ENCODE results near the gene TGM2. TPM values are rescaled to one million over a fixed set of nuclear protein-coding genes. Genes with fewer than 3 reads are reported as not detected.

Gene TGM2
- total RNA-seq, 2 donors from 2014 or later, result 0.27 to 0.37 TPM

DNA sequence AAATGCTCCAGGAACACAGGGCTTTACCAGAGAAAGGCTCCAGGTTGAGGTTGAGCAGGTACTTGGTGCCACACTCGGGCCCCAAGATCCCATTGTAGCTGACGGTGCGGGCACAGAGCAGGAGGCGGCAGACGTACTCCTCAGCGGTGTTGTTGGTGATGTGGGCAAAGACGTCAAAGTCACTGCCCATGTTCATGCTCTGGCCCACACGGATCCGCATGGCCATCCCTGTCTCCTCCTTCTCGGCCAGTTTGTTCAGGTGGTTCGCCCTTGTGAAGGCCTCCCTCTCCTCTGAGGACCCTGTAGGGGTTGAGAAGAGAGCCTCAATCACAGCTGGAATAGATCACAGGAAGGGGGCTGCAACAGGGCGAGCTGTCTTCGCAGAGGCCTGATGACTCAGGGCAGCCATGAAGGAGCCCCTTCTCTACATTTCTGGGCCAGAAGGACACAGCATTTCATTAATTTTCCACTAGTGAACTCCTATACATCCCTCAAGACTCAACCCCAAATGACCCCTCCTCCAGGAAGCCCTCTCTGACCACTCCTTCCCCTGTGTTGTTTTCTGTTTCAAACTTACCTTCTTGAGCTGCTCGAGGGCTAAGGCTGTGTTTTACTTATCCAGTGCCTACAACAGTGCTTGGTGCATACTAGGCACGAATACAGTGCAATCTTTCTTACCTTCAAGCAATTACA lies 26.8 kb downstream of the TGM2 start:
- H3K27ac ChIP-seq (ENCODE audit: low read depth, low read length), result no peak overlapping the region
- TF ChIP-seq, protein P1, sequence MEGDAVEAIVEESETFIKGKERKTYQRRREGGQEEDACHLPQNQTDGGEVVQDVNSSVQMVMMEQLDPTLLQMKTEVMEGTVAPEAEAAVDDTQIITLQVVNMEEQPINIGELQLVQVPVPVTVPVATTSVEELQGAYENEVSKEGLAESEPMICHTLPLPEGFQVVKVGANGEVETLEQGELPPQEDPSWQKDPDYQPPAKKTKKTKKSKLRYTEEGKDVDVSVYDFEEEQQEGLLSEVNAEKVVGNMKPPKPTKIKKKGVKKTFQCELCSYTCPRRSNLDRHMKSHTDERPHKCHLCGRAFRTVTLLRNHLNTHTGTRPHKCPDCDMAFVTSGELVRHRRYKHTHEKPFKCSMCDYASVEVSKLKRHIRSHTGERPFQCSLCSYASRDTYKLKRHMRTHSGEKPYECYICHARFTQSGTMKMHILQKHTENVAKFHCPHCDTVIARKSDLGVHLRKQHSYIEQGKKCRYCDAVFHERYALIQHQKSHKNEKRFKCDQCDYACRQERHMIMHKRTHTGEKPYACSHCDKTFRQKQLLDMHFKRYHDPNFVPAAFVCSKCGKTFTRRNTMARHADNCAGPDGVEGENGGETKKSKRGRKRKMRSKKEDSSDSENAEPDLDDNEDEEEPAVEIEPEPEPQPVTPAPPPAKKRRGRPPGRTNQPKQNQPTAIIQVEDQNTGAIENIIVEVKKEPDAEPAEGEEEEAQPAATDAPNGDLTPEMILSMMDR (conservative IDR thresholded peaks at IDR 0.05), result no peak
- 94 to 100% methylated on average over 12 to 15 of the region's 15 CpGs for WGBS, 2 experiments (ENCODE audit: insufficient coverage in 1 of 2, insufficient read length in 1 of 2)
- no peak for DNase-seq
- Mint-ChIP-seq H3K4me1 (peaks cover 8% of the 10 kb centered on the region), H3K36me3 (ENCODE audit: low read depth) (no peaks in the 10 kb centered on the region), H3K9me3 (no peaks in the 10 kb centered on the region), H3K27ac (no peak overlapping the region), H3K27me3 (ENCODE audit: insufficient read depth) (no peaks in the 10 kb centered on the region), H3K4me3 (no peak overlapping the region)
- H3K9ac ChIP-seq (ENCODE audit: extremely low read depth, low read length, poor library complexity, severe bottlenecking), result no peak overlapping the region
- H3K9me3 ChIP-seq (ENCODE audit: control insufficient read depth, low read length), result no peaks in the 10 kb centered on the region
- H3K36me3 ChIP-seq (ENCODE audit: control insufficient read depth, insufficient read depth, low read length), result no peaks in the 10 kb centered on the region
- H3K4me3 ChIP-seq (ENCODE audit: low read length), result no peak overlapping the region
- H3K4me1 ChIP-seq (ENCODE audit: control insufficient read depth, insufficient read depth, low read length), result no peaks in the 10 kb centered on the region
- no peaks in the 10 kb centered on the region for H3K27me3 ChIP-seq (ENCODE audit: control insufficient read depth, insufficient read depth, low read length, poor library complexity, severe bottlenecking)

DNA sequence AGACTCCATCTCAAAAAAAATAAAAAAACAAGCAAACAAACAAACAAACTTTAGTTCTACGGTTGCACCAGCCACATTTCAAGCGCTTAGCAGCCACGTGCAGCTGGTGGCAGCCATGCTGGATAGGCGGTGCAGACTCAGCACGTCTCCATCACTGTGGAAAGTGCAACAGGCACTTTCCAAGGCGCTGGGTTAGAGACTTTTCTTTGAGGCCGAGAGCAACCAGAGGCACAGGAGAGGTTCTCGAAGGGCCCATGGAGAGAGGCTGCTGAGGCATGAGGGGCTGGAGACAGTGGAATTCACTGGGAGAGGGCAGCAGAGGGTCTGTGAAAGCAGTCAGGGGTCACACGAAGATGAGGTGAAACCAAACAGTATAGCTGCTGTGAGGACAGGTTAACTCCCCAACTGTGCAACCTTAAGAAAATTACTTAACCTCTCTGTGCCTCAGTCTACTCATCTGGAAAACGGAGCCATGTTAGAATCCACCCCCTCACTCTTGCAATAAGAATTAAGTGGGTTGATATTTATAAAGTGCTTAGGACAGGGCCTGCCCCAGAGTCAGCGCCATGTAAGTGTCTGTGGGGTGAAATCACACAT lies 27.5 kb downstream of the TGM2 start:
- no peak overlapping the region for H3K4me3 Mint-ChIP-seq
- no peak overlapping the region for H3K9ac ChIP-seq (ENCODE audit: extremely low read depth, low read length, poor library complexity, severe bottlenecking)
- H3K9me3 Mint-ChIP-seq, result no peaks in the 10 kb centered on the region
- no peaks in the 10 kb centered on the region for H3K9me3 ChIP-seq (ENCODE audit: control insufficient read depth, low read length)
- TF ChIP-seq, protein P1 (conservative IDR thresholded peaks at IDR 0.05), result no peak
- no peaks in the 10 kb centered on the region for H3K27me3 ChIP-seq (ENCODE audit: control insufficient read depth, insufficient read depth, low read length, poor library complexity, severe bottlenecking)
- peaks cover 6% of the 10 kb centered on the region for H3K4me1 Mint-ChIP-seq
- WGBS, 2 experiments (ENCODE audit: insufficient coverage in 1 of 2, insufficient read length in 1 of 2), result 92 to 94% methylated on average over 9 to 10 of the region's 11 CpGs
- no peaks in the 10 kb centered on the region for H3K36me3 Mint-ChIP-seq (ENCODE audit: low read depth)
- no peaks in the 10 kb centered on the region for H3K4me1 ChIP-seq (ENCODE audit: control insufficient read depth, insufficient read depth, low read length)
- H3K27ac ChIP-seq (ENCODE audit: low read depth, low read length), result no peak overlapping the region
- H3K27ac Mint-ChIP-seq, result no peak overlapping the region
- H3K27me3 Mint-ChIP-seq (ENCODE audit: insufficient read depth), result no peaks in the 10 kb centered on the region
- no peak for DNase-seq
- no peaks in the 10 kb centered on the region for H3K36me3 ChIP-seq (ENCODE audit: control insufficient read depth, insufficient read depth, low read length)
- no peak overlapping the region for H3K4me3 ChIP-seq (ENCODE audit: low read length)

DNA sequence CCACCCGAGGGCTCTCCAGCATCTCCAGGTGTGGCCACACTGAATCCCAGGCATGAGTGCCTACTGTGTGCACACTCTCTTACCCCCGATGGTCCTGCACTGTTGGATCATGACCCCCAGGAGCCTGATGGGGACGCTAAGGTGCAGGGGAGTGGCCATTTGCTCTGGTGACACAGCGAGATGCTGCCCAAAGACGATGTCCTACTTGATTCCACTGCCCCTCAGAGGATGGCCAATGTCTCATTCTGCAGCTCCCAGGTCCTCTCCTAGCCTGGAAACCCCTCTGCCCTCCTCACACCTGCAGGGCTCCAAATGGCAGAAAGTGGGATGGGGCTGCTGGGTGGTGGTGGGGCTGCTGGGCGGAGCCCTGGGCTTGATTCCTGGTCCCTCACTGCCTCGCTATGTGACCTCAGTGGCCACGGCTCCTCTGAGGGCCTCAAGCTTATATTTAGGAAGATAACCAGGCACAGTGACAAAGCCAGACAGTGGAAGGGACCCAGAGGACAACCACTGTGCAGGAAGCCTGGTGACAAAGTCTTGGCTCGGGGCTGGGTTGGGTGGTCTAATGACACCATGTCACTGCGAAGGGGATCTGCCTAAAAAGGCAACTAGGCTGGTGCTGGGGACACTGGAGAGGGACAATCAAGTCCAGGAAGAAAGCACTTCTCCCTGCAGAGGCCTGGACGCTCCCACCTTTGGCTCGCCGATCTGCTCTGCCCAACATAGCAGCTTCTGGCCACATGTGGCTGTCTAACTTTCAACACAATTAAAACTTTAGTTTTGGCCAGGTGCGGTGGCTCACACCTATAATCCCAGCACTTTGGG lies 28.4 kb downstream of the TGM2 start:
- Mint-ChIP-seq H3K27me3 (ENCODE audit: insufficient read depth) (no peaks in the 10 kb centered on the region), H3K4me1 (peaks cover 6% of the 10 kb centered on the region), H3K27ac (no peak overlapping the region), H3K9me3 (no peaks in the 10 kb centered on the region), H3K4me3 (no peak overlapping the region), H3K36me3 (ENCODE audit: low read depth) (no peaks in the 10 kb centered on the region)
- Histone ChIP-seq H3K9ac (ENCODE audit: extremely low read depth, low read length, poor library complexity, severe bottlenecking) (no peak overlapping the region), H3K36me3 (ENCODE audit: control insufficient read depth, insufficient read depth, low read length) (no peaks in the 10 kb centered on the region), H3K4me1 (ENCODE audit: control insufficient read depth, insufficient read depth, low read length) (no peaks in the 10 kb centered on the region), H3K27me3 (ENCODE audit: control insufficient read depth, insufficient read depth, low read length, poor library complexity, severe bottlenecking) (no peaks in the 10 kb centered on the region), H3K27ac (ENCODE audit: low read depth, low read length) (no peak overlapping the region), H3K9me3 (ENCODE audit: control insufficient read depth, low read length) (no peaks in the 10 kb centered on the region), H3K4me3 (ENCODE audit: low read length) (no peak overlapping the region)
- TF ChIP-seq, protein P1 (conservative IDR thresholded peaks at IDR 0.05), result no peak
- WGBS, 2 experiments (ENCODE audit: insufficient coverage in 1 of 2, insufficient read length in 1 of 2), result 88 to 92% methylated on average over 10 to 14 of the region's 14 CpGs
- no peak for DNase-seq
